Osteocyte (in vitro differentiated cells): ENCODE data around the gene CRIP2. TPM values are rescaled to one million over a fixed set of nuclear protein-coding genes. Genes with fewer than 3 reads are reported as not detected.

Experiments
- DNase-seq: peaks from one replicate; pipeline ENCODE4 v3.0.0; 2021; ENCODE audit warnings: mixed read lengths; ENCODE audit not compliant: unreplicated experiment; ENCODE audit errors: extremely low spot score
- H3K27ac Mint-ChIP-seq: one replicate; pipeline ENCODE4 v1.8.0; 2021; ENCODE audit warnings: mild to moderate bottlenecking, mixed read lengths; ENCODE audit not compliant: unreplicated experiment
- H3K27me3 Mint-ChIP-seq: one replicate; pipeline ENCODE4 v1.8.0; 2021; ENCODE audit warnings: mixed read lengths; ENCODE audit not compliant: unreplicated experiment
- H3K36me3 Mint-ChIP-seq: one replicate; pipeline ENCODE4 v1.8.0; 2021; ENCODE audit warnings: mixed read lengths; ENCODE audit not compliant: unreplicated experiment
- H3K4me1 Mint-ChIP-seq: one replicate; pipeline ENCODE4 v1.8.0; 2021; ENCODE audit warnings: mixed read lengths; ENCODE audit not compliant: unreplicated experiment
- H3K4me3 Mint-ChIP-seq: one replicate; pipeline ENCODE4 v1.8.0; 2021; ENCODE audit warnings: mild to moderate bottlenecking, moderate library complexity, mixed read lengths; ENCODE audit not compliant: unreplicated experiment
- H3K9me3 Mint-ChIP-seq: one replicate; pipeline ENCODE4 v1.8.0; 2021; ENCODE audit warnings: mixed read lengths; ENCODE audit not compliant: unreplicated experiment
- total RNA-seq: library from RNA; stranded (reverse); gene quantifications from 2 replicates; pipeline ENCODE4 v1.2.1, GENCODE V29; 2021
- TF ChIP-seq, protein P1 (sequence below): fragments of 200-600 bp; sonication (generic); IDR thresholded peaks from 2 replicates; pipeline ENCODE4 v1.5.0; 2021; ENCODE audit warnings: antibody characterized with exemption, mild to moderate bottlenecking, moderate library complexity

The CRIP2 gene
- total RNA-seq, 1 donor from 2014 or later: 191 TPM

DNA sequence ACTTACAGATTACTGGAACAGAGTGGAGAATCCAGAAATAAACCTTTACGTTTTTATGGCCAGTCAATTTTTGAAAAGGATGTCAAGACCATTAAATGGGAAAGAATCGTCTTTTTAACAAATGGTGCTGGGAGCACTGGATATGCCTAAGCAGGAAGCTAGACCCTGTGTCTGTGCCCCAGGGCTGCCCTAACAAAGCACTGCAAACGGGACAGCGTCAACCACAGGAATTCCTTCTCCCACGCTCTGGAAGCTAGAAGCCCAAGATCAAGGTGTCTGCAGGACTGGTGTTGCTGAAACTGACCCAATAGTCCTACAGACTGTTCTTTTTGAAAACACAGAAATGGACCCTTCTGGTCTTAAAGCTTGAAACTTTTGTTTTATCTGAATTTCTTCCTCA, 42.5 kb downstream of the CRIP2 start:
- DNase-seq: no peak
- peaks cover 36% of the 10 kb centered on the region for H3K27me3 Mint-ChIP-seq
- H3K27ac Mint-ChIP-seq: no peak overlapping the region
- no peaks in the 10 kb centered on the region for H3K9me3 Mint-ChIP-seq
- H3K4me3 Mint-ChIP-seq: no peak overlapping the region
- H3K36me3 Mint-ChIP-seq: no peaks in the 10 kb centered on the region
- no peaks in the 10 kb centered on the region for H3K4me1 Mint-ChIP-seq
- TF ChIP-seq, protein P1, sequence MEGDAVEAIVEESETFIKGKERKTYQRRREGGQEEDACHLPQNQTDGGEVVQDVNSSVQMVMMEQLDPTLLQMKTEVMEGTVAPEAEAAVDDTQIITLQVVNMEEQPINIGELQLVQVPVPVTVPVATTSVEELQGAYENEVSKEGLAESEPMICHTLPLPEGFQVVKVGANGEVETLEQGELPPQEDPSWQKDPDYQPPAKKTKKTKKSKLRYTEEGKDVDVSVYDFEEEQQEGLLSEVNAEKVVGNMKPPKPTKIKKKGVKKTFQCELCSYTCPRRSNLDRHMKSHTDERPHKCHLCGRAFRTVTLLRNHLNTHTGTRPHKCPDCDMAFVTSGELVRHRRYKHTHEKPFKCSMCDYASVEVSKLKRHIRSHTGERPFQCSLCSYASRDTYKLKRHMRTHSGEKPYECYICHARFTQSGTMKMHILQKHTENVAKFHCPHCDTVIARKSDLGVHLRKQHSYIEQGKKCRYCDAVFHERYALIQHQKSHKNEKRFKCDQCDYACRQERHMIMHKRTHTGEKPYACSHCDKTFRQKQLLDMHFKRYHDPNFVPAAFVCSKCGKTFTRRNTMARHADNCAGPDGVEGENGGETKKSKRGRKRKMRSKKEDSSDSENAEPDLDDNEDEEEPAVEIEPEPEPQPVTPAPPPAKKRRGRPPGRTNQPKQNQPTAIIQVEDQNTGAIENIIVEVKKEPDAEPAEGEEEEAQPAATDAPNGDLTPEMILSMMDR: no peak

DNA sequence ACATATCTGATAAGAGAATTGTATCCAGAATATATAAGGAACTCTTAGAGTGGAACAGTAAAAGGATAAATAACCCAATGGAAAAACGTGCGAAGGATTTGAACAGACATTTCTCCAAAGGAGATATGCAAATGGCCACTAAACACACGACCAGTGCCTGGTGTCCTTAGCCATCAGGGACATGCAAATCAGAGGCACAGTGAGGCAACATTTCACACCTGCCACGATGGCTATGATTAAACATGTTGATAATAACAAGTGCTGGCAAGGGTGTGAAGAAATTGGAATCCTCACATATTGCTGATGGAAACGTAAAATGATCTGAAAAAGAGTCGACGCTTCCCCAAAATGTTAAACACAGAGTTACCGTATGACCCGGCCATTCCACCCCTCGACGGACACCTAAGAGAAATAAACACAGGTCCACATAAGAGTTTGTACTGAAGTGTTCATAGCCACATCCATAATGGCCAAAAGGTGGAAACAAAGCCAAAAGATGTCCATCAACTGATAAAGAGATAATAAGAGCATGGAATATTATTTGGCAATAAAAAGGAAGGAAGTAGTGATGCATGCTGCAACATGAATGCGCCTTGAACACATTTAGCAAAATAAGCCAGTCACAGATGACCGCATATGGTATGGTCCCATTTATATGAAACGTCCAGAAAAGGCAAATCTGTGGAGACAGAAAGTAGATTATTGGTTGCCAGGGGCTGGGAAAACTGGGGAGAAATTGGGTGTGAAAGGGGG, 45.5 kb downstream of the CRIP2 start:
- TF ChIP-seq, protein P1: no peak
- Mint-ChIP-seq H3K9me3 (no peaks in the 10 kb centered on the region), H3K27me3 (peaks cover 26% of the 10 kb centered on the region), H3K27ac (no peak overlapping the region), H3K36me3 (no peaks in the 10 kb centered on the region), H3K4me1 (no peaks in the 10 kb centered on the region), H3K4me3 (no peak overlapping the region)
- no peak for DNase-seq

DNA sequence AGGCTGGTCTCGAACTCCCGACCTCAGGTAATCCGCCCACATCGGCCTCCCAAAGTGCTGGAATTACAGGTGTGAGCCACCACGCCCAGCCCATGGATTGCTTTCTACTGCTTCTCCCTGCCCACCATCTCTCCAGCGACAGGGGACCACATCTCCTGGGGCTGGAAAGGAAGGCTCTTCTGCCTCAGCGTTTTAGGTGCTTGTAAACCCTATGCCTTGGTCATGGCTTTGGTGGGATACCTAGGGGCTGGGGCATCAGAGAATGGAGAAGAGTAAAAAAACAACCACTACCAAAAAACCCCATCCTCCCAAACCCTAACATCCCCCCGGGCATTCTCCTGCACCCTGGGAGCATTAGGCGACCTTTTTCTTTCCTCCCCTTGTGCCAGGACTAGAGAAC, 50.7 kb downstream of the CRIP2 start:
- H3K9me3 Mint-ChIP-seq: no peaks in the 10 kb centered on the region
- DNase-seq: no peak
- H3K36me3 Mint-ChIP-seq: no peaks in the 10 kb centered on the region
- H3K4me3 Mint-ChIP-seq: peak overlapping the region; percentile 52
- H3K27ac Mint-ChIP-seq: no peak overlapping the region
- H3K27me3 Mint-ChIP-seq: peaks cover 3% of the 10 kb centered on the region
- H3K4me1 Mint-ChIP-seq: peaks cover 4% of the 10 kb centered on the region
- TF ChIP-seq, protein P1: no peak

DNA sequence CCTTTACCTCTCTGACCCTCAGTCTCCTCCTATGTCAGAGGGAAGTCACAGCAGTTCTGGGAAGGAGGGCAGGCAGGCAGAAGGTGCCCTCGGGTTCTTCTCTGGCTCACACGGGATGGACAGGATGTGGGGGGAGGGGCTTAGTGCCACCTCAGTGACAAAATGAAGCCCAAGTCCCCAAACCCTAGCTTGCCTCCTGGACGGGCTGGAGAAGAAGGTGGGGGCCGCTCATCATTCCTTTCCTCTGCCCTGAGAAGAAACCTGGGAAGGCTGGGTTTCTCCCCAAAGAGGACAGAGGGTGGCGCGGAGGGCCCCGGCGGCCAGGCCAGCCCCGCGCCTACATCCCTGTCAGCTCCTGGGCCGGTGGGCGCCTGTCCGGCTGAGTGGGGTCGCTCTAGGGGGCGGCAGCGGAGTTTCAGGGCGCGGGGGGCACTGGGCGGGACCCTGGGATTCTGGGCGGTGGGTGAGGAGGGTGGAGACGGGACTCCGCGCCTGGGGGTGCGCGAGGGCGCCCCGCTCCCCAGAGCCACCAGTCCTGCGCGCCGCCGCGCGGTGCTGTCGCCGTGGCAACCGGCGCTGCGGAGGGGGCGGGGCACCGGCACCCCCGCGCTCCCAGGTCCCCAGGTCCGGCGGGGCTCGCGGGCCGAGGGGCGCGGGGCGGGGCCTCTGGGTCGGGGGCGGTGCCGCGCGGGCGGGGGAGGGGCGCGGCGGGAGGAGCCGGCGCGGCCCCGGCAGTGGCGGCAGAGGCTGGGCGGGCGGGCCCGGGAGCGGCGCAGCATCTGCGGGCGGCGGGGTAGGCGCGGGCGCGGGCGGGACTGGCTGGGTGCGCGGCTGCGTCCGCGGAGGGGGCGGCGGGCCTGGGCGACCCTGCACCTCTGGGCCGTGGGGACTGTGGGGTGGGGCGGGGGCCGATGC, 51.5 kb downstream of the CRIP2 start, which contains the start of gene TMEM121:
Gene TMEM121, plus strand, starts transcription at position 723 of the 915 bp plus-strand sequence. CDS start 2,252 bp downstream, outside the sequence.
- TF ChIP-seq, protein P1: no peak
- Mint-ChIP-seq H3K27me3 (peaks cover 3% of the 10 kb centered on the region), H3K4me1 (peaks cover 4% of the 10 kb centered on the region), H3K9me3 (no peaks in the 10 kb centered on the region), H3K27ac (peak within 1 kb of the TSS; percentile 34), H3K4me3 (peak within 1 kb of the TSS; percentile 73), H3K36me3 (no peaks in the 10 kb centered on the region)
- no peak for DNase-seq
